NCI-H748 (cell line): ENCODE measurements around the gene POU3F1.
"Not testable (repeated sequence)": the region's sequence is repeated elsewhere in the genome, so short reads cannot be mapped to it uniquely, and the experiment has no call there.

Source experiments
- DNase-seq: peaks from one replicate; lab custom pipeline; 2025; ENCODE audit not compliant: unreplicated experiment; lab: John Stamatoyannopoulos, UW

Gene POU3F1

DNA sequence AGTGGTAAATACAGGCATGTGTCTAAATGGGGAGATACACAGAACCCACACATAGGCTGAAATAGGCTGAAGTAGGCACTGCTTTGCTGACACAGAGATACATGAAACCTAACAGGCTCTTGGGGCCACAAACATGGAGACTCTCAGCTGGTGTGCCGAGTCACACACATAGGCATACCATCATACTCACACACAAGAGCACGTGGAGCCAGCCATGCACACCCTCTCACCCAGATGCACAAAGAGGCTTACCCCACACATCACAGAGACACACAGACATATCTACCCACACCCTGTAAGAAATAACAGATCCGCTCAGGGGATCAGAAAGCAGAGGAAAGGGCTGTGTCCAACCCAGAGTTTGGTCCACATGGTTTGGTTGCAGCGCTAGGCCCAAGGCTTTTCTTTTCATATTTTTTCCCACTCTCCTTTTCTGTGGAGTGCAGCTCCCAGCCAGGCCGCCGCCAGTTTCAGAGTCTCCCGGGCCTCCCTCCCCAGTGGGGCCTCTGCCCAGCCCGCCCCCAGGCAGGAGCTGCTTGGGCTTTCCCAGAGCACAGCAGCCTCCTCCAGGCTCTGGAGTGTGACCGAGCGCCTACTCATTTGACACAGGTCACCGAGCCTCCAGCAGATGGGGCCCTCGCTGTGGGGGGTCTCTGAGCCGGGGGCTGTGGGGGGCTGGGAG lies 3.9 kb upstream of the POU3F1 start:
- DNase-seq: no peak

DNA sequence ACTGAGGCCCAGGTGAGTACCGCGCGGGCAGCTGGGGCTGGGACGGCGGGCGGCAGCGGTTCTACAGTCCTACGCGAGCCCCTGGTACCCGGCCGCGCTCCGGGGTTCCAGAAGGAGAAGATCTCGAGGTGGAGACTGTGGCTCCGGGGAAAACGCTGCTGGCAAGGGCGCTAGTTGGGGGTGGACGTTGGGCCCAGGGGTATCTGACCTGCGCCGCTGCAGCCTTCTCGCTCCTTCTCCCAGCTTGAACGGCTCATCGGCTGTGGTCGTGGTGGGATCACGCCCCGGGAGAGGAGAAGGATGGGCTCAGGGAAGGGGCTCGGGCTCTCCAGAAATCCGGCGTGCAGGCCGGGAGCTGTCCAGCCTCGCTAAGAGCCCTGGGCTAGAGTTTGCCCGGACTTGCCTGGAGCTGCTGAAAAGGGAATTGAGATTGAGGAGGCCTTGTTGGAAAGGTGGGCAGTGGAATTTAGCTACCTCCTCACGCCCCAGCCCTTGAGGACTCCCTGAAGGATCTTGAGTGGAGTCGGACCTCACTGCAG lies 1.1 kb upstream of the POU3F1 start:
- DNase-seq: no peak

DNA sequence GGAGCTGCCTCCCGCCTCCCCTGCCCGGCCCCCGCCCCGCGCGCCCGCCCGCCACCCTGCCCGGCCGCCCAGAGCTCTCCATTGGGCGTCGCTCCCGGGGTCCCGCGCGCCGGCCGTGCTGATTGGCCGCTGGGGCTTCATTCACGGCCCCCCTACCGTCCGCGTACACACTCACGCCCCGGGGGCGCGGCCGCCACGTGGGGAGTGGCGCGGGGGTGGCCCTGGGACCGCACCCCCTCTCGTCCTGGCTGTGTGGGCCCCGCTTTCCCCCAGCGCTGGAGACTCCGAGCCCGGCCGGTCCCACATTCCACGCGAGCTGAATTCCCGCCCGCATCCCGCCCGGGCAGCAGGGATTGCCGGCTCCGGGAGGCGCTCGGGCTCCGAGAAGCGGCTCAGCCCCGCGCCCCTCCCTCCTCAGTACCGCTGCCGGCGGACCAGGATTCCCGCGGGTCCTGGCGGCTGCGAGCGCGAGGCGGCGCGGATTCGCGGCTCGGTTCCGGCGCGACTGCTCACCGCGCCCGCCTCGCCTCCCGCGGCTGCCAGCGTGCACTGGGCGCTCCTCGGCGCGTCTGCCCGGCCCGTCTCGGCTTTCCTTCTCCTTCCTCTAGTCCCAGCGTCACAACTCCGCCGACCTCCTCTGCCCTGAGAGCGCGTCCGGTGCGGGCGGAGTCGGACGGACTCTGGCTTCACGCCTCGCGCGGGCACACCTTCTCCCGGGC lies 450 bp upstream of the POU3F1 start:
- peak; percentile 78 for DNase-seq

DNA sequence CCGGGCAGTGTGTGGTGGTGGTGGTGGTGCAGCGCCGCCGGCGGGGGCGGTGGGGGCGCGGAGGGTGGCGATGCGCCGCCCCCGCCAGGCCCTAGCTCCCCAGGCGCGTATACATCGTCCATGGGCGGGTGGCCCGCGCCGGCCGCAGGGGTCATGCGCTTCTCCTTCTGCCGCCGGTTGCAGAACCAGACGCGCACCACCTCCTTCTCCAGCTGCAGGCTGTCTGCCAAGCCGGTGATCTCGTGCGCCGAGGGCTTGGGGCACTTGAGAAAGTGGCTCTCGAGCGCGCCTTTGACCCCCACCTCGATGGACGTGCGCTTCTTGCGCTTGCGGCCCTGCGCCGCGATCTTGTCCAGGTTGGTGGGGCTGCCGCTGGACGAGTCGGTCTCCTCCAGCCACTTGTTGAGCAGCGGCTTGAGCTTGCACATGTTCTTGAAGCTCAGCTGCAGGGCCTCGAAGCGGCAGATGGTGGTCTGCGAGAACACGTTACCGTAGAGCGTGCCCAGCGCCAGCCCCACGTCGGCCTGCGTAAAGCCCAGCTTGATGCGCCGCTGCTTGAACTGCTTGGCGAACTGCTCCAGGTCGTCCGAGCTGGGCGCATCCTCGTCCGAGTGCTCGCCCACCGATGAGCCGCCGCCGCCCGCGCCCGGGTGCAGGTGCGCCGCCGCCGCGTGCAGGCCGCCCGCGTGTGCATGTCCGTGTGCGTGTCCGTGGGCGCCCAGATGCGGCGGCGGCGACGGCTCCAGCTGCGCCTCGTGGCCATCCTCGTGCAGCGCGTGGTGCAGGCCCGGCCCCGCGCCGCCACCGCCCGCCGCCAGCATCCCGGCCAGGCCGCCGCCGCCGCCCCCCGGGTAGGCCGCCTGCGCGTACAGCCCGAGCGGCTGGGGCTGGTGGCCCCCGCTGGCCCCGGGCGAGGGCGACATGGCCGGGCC lies 926 bp downstream of the POU3F1 start:
- peak; percentile 64 for DNase-seq

DNA sequence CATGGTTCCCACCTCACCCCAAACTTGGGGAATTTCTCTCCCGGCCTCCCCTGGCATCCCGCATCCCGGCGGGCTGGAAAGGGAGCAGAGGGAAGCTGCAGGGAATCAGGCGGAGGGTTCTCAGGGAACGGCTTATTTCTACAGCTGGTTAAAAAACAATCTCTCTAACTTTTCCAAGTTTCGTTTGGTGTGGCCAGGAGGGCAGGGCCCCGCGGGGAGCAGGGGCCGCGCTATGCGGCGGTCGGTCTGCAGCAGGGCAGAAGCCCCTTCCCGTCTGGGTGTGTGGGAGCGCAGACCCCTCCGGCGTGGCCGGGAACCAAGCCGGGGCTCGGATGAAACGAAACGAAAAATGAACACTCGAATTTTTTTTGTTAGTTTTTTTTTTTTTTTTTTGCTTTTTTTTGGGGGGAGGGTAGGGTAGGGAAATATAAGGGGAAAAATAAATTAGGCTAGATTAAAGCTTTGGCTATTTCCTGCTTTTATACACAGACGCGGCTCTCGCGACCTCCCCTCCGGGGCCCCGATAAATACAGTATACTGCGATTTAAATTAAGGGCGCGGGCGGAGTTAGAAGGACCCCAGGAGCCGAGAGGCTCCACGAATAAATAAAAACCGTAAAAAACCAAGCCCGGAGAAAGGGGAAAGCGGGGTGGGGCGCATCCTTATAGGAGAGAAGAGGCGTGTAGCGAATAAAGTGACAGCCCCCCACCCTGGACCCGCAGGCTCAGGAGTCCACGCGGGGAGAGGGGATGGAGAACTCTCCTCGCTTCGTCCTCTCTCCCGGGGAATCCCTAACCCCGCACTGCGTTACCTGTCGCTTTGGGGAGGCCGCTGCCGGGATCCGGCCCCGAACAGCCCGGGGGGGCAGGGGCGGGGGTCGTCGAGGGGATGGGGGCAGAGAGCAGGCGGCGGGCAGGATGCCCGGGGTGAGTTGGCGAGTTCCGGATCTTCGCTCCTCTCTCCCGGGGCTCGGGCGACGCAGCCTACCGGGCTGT lies 2.1 kb downstream of the POU3F1 start:
- no peak for DNase-seq

DNA sequence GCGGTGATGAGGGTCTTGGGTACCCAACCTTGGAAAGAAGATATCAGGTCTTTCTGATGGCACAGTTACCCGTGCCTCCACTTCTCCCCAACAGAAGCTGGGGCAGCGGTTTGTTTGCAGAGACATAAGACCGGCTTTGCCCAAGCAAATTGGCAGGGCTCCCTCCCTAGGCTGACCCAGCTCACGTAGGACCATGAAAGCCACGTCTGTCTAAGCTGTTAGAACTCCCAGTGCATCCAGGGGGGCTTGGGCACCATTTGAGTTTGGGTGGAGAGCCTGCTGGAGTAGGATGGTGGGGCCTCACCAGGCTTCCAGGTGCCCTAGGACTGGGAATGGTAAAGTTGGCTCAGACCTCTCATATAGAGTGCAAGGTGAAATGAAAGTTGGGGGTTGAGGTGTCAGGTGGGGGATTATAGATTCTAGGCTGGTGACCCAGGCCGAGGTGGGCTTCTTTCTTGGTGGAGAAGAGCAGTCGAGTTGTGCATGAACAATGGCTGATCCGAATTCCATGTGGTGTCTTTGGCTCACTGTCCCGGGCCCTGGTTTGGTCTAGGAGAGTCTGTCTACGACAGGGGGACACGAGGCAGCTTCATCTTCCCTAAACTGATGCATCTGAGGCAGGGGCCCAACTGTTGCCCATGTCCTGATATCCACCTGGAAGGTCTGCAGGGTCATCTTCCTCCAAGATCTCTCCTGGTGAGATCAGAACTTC lies 3.4 kb downstream of the POU3F1 start:
- DNase-seq: no peak

DNA sequence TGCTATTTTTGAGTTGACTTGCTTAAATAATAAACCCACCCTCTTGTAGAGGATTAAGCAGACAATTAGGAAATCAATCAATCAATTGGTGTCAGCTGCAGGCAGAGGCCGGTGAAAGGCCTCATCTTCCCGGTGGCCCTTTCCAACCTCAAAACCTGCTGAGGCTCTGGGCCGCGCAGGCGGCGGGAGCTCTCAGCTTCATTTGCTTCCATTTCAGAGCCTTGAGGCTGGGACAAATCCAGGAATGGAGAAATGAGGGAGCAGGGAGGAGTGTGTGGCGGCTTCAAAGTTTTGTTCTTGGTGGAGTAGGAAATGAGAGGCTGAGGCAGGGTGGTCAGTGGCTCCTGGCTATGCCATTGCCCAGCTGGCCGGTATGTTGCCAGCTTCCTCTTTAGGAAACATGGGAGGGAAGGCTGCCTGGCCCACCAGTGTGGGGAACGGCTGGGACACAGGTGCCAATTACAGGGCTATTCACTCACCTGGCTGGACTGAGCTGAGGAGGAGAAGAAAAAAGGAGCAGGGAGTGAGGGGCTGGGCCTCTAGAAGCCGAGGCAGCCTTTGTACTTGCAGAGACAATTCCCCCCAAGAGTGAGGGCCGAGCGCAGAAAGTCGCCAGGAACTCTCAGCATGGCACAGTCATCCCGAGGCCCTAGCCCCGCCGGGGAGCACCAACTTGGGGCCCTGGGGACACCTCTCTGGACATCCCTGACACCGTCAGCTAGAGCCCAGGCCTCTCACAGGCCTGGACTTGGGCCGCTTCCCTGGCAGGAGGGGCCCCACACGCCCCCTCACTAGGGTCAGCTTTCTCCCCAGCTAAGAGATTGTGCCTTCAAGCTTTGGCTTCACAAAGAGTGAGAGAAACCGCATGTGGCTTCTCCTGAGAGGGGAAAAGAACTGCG lies 4.4 kb downstream of the POU3F1 start:
- no peak for DNase-seq

DNA sequence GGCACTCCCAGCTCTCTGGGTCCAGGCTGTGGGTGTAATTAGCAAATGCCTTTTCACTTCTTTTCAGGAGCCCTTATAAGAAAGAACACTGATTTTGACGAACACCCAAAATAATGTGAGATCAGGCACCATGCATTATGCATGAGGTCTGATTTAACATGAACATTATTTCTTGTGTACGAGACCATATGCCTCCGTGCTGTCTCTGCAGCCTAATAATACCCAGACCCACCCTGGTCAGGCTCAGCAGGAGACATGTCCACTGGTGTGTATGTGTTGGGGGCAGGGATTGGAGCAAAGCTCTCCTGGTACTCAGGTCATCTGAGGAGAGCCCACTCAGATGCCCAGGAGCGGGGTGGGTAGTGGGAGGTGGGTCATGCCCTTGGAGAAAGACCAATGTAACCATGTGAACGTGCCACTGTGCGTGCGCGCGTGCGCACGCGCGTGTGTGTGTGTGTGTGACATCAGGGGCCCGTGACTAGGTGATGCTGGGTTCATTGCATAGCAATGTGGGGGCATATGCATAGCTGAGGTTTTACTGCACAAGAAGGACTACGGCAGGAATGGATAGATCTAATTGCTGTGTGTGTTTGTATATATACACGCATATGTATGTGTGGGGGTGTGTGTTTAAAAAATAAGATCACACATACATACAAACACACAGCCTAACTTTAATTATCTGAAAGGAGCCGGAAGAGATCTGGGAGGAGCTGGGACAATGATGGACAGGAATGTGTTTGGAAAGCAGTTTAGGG lies 7.1 kb downstream of the POU3F1 start:
- DNase-seq: no peak

DNA sequence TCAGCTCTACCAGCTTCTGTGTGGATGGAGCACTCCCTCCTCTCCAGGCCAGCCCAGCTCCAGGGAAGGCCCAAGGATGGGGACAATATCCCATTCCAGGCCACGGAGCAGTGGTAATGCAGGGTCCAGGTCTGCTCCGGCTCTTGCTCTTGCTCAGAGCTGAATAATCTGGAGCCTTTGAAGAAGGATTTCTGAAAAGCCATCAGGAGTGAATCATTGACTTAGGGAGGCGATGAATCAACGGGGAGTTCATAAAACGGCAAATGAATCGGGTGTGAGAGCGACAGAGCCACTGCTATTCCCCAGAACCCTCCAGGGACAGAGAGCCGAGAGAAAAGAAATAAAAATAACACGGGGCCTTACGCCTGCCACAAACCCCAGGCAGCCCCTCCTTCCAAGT lies 7.7 kb downstream of the POU3F1 start:
- DNase-seq: no peak

DNA sequence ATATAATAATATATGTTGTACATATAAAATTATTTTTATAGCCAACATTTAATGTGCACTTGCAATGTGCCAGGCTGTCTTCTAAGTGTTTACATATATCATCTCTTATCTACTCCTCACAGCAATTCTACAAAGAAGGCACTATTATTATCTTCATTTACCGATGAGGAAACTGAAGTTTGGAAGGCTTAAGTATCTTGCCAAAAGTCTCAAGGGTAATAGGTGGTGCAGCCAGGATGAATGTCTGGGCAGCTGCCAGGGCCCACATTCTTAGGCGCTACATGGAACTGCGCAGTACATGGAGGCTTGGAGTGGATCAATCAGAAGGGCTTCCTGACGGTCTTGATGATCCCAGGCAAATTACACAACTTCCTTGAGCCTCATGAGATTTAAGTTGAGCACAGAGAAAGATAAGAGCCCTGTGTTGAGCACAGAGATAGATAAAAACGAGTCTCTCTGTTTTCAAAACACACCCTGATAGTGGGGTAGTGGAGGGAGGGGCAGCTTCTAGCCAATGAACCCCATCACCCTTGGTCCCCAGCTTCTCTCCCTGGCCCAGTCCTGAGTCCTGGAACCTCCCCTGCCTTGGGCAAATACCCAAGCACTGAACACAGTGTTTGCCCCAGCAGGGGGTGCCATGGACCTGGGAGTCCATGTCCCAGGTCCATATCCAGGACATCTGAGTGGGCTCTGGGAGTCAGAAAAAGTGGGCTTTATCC lies 9.2 kb downstream of the POU3F1 start:
- DNase-seq: no peak

DNA sequence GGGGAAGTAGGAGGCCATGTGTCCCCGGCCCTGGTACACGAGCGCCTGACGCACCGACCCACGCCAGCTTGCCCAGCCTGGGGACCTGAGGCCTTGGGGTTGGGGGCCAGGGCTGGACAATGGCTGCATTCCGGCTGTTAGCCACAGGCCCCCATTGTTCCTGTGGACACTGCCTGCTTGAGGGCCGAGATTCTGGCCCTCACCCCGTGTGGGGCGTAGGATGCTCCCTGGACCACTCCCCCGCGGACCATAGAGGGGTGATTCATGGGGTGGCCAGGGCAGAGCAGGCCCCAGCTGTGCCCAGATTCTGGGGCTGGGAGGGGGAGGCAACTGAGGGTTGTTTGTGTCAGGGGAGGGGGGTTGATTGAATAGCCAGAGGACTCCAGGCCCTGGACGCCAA lies 11.7 kb downstream of the POU3F1 start:
- DNase-seq: no peak

DNA sequence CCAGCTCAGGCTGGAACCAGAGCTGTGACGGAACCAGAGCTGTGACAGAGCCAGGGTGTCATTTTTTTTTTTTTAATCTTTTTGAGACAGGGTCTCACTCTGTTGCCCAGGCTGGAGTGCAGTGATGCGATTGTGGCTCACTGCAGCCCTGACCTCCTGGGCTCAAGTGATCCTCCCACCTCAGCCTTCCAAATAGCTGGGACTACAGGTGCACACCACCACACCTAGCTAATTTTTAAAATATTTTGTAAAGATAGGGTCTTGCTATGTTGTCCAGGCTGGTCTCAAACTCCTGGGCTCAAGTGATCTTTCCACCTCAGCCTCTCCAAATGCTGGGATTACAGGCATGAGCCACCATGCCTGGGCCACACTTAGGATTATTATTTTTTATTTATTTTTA lies 13.6 kb downstream of the POU3F1 start:
- not testable (repeated sequence) for DNase-seq

DNA sequence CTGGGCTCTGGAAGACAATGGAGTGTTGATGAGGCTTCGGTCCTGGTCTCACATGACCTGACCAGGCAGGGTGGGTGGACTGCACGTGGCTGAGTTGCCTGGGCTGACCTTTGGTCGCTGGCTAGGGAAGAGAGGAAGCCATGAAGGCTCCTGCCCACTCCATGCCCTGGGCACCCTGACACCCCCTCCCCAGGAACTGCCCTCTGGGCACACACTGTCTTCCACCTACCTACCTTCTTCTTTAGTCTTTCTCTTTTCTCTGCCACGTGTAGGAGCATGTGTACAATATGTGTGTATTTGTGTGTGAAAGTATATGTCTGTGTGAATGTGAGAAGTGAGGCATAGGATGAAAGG lies 15.1 kb downstream of the POU3F1 start:
- DNase-seq: no peak

DNA sequence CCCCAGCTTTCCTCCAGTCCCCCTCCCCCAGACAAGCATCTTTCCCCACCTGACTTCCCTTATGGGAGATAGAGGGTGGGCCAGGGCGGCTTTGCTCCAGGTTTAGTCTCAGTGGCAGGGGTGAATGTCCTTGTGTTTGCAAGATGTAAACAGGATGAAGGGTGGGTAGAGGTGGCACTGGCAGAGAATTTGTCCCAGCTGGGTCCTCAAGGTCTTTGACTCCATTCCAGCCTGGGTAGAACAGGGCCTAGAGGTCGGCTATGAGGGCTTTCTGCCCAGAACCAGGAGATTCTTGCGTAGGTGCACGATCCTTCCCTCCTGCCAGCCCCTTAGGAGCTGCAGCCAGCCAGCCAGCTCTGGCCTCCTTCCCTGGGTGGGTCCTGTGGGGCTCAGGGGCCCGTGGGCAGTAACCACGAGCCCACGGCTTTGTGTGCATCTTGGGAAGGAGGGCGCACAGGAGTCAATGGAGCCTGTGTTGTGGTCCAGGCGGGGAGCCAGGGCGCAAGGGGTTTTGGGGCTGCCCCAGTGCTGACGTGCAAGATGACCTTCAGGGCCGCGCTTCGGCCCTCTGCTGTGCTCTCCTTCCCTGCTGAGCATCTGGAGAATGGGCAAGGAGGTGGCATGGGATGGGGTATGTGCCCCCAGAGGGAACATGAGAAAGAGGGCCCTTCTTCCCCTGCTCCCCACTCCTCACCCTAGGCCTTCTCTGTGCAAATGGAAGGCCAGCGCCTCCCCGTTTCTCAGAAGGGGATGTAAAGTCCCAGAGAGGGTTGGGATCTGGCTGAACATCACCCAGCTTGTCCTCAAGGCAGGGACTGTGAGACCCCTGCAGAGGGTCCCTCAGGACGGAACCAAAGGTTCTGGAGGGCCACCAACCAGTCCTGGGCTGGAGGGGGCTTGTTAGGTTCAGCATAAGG lies 15.7 kb downstream of the POU3F1 start:
- DNase-seq: no peak

DNA sequence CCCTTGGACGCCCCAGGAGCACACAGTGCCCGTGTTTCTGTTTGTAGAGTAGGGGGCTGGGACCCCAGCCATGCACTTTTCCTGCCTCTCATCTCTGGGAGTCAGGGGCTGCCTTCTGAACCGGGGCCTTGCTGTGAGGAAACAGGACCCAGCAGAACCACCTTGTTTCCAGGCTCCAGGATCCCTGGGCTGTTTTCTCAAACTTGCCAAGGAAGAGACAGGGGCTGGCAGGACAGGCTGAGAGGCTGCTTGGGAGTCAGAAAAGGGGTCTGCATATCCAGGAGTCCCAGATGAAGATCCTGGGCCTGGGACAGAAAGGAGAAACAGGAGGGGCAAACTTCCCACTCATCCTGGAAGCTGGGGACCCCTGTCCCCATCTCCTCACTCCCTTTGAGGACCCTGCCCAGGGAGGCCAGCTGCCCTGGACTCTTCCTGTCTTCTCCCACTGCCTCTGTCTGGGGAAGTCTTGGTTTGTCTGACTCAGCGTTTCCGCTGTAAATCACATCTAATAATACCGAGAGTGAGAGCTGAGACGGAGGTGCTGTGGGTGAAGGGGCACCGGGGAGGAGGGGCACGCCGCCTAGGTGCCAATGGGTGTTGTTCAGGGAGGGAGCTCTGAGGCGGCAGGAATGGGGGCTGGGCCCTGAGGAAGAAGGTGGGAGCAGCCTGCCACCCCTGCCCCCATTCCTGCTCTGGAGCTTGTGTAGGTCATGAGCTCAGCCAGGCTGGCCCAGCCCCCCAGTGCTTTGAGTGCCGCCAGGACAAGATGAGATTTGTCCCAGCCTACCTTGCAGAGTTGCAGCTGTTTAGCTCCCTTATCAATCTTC lies 16.7 kb downstream of the POU3F1 start:
- no peak for DNase-seq
